ENCODE results near the gene B4GALNT1.

Gene B4GALNT1

DNA sequence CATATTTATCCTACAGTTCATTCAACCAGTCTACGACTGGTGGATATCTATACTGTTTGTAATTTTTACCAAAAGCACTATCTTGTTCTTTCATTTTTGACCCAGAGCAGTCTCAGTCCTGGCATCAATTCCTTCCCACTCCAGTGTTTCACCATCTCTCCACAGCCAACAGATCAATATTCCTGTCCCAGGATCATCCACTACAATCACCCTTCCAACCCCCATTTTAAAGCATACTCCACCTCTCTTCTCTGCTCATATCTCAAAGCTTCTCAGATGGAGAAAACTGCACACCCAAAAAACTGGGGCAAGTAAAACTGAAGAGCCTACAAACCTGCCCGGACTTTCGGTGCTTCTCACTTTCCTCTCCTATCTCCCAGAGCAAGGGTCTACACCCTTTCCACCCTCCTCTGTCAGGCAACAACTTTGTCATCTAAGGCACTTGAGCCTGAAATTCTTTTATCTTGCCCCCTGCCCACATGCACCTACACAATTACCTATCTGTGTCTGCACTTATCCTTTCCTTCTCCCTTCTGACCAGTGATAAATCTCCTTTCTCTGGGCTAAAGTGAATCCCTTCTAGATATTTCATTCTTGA, 46.1 kb downstream of the B4GALNT1 start:
- DNase-seq (ENCODE audit: low read depth in 1 of 2, low spot score in 1 of 2): no peak

DNA sequence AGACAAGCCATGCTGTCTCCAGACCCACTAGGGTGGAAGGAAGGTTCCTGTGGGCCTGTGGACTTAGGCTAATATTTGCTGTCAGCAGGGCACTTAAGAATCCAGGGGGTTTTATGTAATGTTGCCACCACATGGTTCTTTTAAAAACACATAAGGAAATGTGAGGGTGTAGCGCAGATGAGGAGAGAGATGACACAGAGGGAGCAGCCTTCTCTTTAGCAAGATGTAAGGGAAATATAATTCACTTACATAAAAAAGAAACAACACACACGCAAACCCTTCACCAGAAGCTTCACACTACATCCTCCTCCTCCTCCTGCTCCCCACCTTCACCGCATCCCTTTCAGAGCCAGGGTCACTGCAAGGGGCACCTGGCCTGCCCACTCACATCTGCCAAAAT, 46.9 kb downstream of the B4GALNT1 start:
- DNase-seq (ENCODE audit: low read depth in 1 of 2, low spot score in 1 of 2): no peak

DNA sequence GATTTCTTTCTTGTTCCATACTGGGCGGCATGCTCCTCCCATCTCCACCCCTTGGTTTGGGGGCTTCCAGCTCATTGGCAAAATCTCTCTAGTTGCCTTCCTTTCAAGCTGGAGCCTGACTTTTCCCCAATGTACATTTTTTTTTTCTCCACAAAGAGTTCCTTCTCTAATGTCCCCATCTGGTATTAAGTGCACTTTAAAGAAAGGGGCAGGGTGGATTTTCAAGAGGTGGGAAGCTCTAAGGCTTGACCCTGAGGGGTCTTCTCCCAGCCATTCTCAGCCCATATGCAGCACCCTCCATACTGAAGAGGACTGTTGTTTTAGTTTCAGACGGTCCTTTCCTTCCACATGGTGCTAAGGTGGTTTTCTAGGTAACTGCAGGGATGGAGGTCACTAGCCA, 47.8 kb downstream of the B4GALNT1 start:
- DNase-seq (ENCODE audit: low read depth in 1 of 2, low spot score in 1 of 2): no peak

DNA sequence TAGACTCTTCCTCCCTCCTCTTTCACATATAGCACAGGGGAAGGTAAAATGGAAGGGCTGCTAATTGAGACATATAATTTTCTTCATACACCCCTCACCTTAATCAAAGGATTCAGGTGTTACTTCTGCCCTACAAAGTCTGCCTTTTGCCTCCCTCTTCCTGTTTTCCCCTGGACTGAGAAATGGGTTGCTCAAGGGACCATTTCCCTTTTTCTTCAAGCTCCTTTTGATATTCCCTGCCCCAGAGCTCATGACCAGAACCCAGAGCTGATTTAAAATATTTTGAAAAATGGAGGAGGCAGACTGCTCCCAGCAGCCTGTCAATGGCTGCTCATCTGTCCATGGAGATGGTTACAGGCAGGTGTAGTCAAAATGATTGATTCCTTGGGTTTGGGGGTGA, 48.3 kb downstream of the B4GALNT1 start:
- DNase-seq (ENCODE audit: low read depth in 1 of 2, low spot score in 1 of 2): no peak

DNA sequence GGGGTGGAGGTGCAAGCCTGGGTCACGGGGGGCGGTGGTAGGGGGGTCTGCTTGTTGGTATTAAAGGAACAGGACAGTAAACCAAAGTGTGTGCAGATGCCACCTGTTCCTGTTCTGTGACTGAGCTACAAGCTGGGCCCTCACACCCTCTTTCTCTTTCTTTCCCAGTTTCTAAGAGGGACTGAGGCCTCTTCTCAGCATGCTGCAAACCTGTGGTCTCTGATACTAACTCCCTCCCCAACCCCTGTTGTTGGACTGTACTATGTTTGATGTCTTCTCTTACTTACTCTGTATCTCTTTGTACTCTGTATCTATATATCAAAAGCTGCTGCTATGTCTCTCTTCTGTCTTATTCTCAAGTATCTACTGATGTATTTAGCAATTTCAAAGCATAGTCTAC, 49.0 kb downstream of the B4GALNT1 start:
- no peak for DNase-seq (ENCODE audit: low read depth in 1 of 2, low spot score in 1 of 2)

DNA sequence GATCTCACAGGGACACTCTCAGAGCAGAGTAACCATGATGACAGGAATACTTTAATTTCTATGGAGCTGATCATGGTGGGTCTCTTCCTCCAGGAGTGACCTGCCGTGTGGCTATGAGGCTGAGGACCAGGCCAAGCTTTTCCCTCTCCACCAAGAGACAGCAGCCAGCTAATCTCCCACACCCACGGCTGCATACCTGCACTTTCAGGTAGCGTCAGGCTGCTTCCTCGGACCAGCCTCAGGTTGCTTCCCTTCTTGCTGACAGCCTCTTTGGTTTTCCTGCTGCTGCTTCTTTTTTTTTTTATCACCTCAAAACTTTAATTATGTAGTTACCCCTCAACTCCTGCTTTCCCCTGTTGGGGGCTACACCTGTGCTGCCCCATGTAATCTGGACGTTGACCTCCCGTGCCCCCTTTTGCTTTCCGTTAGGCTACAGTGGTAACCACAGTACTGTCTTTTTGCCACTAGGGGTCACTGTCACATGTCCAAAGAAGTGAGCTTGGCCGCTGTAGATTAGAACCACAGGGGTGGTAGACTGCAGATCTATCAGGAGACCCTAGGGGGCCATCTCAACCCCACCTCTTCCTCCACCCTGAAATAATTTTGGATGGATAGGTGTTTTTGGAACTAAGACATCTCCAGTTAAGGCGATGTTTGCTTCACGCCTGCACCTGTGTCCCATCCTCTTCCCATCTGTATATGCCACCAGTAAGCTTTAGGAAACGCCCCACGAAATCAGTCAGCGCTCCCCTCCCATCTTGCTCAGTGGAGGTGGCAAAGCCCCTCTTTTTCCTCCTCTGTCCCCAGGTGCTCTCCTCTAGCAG, 49.8 kb downstream of the B4GALNT1 start:
- DNase-seq (ENCODE audit: low read depth in 1 of 2, low spot score in 1 of 2): peak; percentile 27 to 76

DNA sequence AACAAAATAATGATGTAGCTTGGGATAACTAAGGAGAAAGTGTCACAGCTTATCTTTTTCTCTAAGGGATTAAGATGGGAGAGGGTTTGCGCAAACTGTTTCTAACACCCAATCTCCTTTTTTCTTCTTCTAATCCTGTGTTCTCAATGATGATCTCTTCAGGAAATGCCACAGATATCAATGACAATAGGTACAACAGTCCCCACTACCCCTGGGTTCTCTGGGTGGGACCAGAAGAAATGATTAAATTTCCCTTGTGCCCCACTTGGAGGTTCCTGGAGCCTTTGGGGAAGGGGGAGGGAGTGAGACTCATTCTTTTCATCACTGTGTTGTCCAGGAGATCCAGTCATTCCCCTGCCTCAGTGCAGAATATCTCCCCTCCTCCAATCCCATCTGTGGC, 50.6 kb downstream of the B4GALNT1 start:
- DNase-seq (ENCODE audit: low read depth in 1 of 2, low spot score in 1 of 2): no peak

DNA sequence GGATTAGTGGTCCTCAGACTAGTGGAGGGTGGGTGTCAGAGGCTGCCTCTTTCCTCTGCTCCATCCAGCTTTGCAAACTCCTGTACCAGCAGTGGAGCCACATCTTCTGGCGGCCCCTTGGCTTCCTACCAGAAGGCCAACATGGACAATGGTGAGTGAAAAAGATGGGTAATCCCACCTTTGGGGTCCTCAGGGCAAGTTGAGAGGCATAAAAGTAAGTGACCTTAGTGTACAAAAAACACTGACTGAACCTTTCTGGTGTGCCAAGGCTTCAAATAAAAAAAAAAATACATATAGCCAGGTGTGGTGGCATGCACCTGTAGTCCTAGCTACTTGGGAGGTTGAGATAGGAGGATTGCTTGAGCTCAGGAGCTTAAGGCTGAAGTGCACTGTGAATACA, 51.2 kb downstream of the B4GALNT1 start:
- no peak for DNase-seq (ENCODE audit: low read depth in 1 of 2, low spot score in 1 of 2)

DNA sequence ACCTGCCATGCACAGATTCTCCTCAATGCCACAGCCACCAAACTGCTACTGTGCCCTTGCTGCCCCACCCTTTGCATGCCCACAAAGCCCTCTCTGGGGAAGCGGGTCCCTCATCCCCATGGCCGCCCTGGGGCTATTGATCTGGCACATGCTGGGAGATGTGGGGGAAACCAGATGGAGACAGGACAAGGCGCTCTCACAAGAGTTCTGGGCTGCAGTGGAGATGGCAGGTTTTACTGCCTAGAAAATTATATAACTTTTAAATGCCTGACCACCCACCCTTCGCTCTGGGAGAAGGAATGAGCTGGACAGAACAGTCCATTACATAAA, 52.6 kb downstream of the B4GALNT1 start:
- DNase-seq (ENCODE audit: low read depth in 1 of 2, low spot score in 1 of 2): no peak

DNA sequence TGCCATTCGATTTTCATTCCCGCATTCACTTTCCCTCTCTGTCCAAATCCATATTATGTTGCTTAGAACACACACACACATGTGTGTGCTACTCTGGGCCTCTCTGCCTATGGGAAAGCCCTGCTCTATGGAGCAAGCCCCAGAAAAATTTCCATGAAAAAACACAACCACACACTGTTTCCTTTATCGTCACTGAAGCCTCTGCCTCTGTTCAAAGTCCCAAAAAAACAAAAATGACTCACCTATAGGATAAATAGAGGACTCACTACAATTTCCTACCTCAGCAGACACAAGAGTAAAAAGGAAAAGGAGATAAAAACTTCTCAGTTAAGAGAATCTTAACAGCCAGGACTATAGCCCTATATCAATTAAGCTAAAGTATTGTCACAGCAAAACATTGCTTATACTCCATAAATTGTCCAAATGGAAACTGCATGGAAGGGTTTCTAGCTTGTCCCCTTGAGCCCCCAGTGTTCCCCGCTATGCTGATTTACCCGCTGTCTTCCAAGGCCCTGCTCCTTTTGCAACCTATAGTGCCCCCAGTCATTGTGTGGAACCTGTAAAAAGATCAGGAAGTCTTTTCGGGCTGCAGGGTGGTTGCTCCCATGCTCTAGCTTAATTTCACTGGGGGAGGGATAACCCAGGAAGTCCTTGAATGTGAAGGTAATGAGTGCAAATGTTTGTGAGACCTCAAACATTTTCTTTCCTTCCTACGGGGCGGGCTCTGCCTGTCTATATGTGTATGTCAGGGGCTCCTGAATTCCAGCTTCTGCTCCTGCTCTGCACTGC, 53.1 kb downstream of the B4GALNT1 start:
- DNase-seq (ENCODE audit: low read depth in 1 of 2, low spot score in 1 of 2): no peak

DNA sequence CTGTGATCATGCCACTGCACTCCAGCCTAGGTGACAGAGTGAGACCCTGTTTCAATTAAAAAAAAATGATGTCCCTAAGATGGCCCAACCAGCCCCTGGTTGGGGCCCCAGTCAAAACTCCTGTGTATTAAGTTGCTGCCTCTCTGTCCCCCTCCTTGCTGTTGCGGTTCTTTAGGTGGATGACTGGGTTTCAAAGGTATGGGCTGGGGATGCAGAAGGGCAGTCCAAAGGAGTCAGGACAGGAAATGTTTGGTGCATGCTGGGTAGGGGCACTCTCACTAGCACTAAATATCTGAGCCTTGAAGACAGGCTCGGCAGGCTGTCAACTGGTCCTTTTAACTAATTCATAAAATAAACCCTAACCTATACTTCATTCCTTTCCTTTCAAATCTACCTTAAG, 54.0 kb downstream of the B4GALNT1 start:
- no peak for DNase-seq (ENCODE audit: low read depth in 1 of 2, low spot score in 1 of 2)

DNA sequence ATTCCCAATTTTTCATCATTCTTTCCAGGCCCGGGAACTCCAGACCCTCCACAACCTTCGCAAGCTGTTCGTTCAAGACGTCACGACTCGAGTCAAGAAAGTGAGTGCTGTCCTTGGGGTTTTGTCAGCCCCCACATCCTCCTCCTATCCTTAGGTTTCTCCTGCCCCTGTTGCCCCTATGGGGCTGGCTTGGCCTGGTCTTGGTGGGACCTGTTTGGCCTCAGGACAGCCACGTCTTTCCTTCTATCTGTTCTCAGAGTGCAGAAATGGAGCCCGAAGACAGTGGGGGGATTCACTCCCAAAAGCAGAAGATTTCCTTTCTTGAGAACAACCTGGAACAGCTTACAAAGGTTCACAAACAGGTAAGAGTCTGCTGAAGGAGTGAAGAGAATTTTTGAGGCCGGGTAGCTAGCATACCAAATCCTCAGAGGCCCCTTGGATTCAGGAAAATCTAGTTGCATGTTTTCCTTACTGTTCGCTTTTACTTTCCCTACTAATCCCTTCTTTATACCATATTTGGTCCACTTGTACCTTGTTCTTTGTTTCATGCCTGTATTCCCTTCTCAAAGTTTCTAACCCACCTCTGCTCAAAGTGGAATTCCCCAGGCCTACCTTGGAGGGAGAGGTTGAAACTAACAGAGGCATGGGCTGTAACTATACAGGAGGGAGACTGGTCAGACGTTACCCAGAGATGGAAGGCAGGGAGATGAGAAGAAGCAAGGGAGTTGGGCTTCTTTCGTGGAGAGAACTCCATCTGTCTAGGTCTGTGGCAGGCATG, 54.8 kb downstream of the B4GALNT1 start:
- no peak for DNase-seq (ENCODE audit: low read depth in 1 of 2, low spot score in 1 of 2)

DNA sequence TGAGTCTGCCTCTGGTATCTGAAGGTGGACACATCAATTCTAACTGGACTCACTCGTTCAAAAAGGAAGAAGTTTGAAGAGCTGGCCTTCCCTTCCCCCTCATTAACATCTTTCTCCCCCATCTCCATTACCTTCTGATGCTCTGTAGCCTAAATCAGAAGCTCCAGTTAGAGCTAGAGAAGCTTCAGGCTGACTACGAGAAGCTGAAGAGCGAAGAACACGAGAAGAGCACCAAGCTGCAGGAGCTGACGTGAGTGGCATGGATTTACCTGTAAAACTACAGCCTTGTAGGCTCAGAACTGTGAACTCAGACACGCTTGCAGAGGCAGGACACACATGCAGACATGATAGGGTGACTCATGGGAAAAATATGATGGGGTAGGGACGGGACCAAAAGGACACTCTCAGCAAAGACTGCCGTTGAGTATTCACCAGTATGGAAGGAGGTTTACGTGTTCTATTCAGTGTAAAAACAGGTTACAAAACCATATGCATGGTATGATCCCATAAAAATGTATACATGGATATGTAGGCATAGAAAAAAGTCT, 56.3 kb downstream of the B4GALNT1 start:
- no peak for DNase-seq (ENCODE audit: low read depth in 1 of 2, low spot score in 1 of 2)
